HepG2 (cell line): ENCODE data around the gene EFNA3. TPM values are rescaled to one million over a fixed set of nuclear protein-coding genes. Genes with fewer than 3 reads are reported as not detected.

ENCODE experiments used
- ATF7-NPFF ChIP-seq: sonication (generic); formaldehyde crosslinking; IDR thresholded peaks from 2 replicates; pipeline ENCODE4 v1.8.1; 2023; ENCODE audit warnings: mild to moderate bottlenecking, low read depth, missing genetic modification reagents, moderate library complexity
- JDP2 ChIP-seq: sonication (generic); formaldehyde crosslinking; IDR thresholded peaks from 2 replicates; pipeline ENCODE4 v1.8.1; 2022; ENCODE audit warnings: missing genetic modification reagents, borderline replicate concordance
- POLR2AphosphoS5 ChIP-seq: IDR thresholded peaks from 2 replicates; pipeline ENCODE4 v1.6.1; 2012; ENCODE audit warnings: low read depth, low read length
- ZNF282 ChIP-seq: fragments of 450-650 bp; IDR thresholded peaks from 2 replicates; pipeline ENCODE4 v1.6.1; 2018; ENCODE audit not compliant: partially characterized antibody
- ZNF296 ChIP-seq: sonication (generic); formaldehyde crosslinking; conservative IDR thresholded peaks from 2 replicates; pipeline ENCODE4 v1.5.0; 2020; ENCODE audit warnings: mild to moderate bottlenecking, missing genetic modification reagents
- ZNF660 ChIP-seq: sonication (generic); formaldehyde crosslinking; IDR thresholded peaks from 2 replicates; pipeline ENCODE4 v1.5.1; 2020; ENCODE audit warnings: mild to moderate bottlenecking, low read depth, missing genetic modification reagents, borderline replicate concordance
- ZSCAN9 ChIP-seq: IDR thresholded peaks from 2 replicates; pipeline ENCODE4 v1.6.1; 2016; ENCODE audit warnings: borderline replicate concordance
- polyA plus RNA-seq, 8 experiments: library from polyadenylated mRNA; depleted of rRNA in 3 of 8; stranded (reverse) in 7 of 8; unstranded in 1 of 8; fragments of >200 nt; fragmentation: Illumina TruSeq in 4 of 8; extraction: Trizol in 4 of 8; gene quantifications; 2 replicates each; pipeline versions ENCODE4 v1.2.1 to v1.2.3, GENCODE V29; 2011 to 2016; ENCODE audit warnings: low read depth in 4 of 8, missing spikeins in 1 of 8, mixed read lengths in 1 of 8; ENCODE audit not compliant: insufficient read depth in 1 of 8
- total RNA-seq, 5 experiments: library from RNA; depleted of rRNA; stranded (reverse); fragments of >200 nt; fragmentation: Illumina TruSeq; extraction: Trizol; gene quantifications; 2 replicates each; pipeline ENCODE4 v1.2.3, GENCODE V29; 2016; ENCODE audit warnings: low read depth in 1 of 5
- TF ChIP-seq, protein P1 (sequence below): sonication (generic); IDR thresholded peaks from 2 replicates; pipeline ENCODE4 v1.6.1; 2016; ENCODE audit warnings: low read depth, borderline replicate concordance
- TF ChIP-seq, protein P2 (sequence below): sonication (generic); formaldehyde crosslinking; IDR thresholded peaks from 2 replicates; pipeline ENCODE4 v1.4.0; 2020; ENCODE audit warnings: missing genetic modification reagents, borderline replicate concordance
- TF ChIP-seq, protein P3 (sequence below): sonication (generic); formaldehyde crosslinking; IDR thresholded peaks from 2 replicates; pipeline ENCODE4 v1.8.1; 2022; ENCODE audit warnings: low read depth, mild to moderate bottlenecking, missing genetic modification reagents
- TF ChIP-seq, protein P4 (sequence below): sonication (generic); formaldehyde crosslinking; IDR thresholded peaks from 2 replicates; pipeline ENCODE4 v1.5.0; 2020; ENCODE audit warnings: missing genetic modification reagents
- TF ChIP-seq, protein P5 (sequence below): sonication (generic); formaldehyde crosslinking; IDR thresholded peaks from 2 replicates; pipeline ENCODE4 v1.8.0; 2022; ENCODE audit warnings: missing genetic modification reagents, low read depth, mild to moderate bottlenecking, borderline replicate concordance
- TF ChIP-seq, protein P6 (sequence below): sonication (generic); formaldehyde crosslinking; IDR thresholded peaks from 2 replicates; pipeline ENCODE4 v1.4.0; 2020; ENCODE audit warnings: missing genetic modification reagents
- TF ChIP-seq, protein P7 (sequence below): sonication (generic); formaldehyde crosslinking; IDR thresholded peaks from 2 replicates; pipeline ENCODE4 v1.4.0; 2020; ENCODE audit warnings: mild to moderate bottlenecking, missing genetic modification reagents

EFNA3 gene
- total and polyA plus RNA-seq, 2 of the 13 experiments (the other 11 are each of a cell fraction or from before 2014, with no cell fraction given) = 1.0 to 5.7 TPM

GRCh38 chr1:155127105-155127966 is 48.7 kb downstream of the EFNA3 start, which contains the start of gene EFNA1 (continued):
- TF ChIP-seq POLR2AphosphoS5 = peak; percentile 94
- TF ChIP-seq, protein P1, sequence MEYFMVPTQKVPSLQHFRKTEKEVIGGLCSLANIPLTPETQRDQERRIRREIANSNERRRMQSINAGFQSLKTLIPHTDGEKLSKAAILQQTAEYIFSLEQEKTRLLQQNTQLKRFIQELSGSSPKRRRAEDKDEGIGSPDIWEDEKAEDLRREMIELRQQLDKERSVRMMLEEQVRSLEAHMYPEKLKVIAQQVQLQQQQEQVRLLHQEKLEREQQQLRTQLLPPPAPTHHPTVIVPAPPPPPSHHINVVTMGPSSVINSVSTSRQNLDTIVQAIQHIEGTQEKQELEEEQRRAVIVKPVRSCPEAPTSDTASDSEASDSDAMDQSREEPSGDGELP = peak; percentile 68; the same call in 1 of the 2 replicates
- TF ChIP-seq, protein P2, sequence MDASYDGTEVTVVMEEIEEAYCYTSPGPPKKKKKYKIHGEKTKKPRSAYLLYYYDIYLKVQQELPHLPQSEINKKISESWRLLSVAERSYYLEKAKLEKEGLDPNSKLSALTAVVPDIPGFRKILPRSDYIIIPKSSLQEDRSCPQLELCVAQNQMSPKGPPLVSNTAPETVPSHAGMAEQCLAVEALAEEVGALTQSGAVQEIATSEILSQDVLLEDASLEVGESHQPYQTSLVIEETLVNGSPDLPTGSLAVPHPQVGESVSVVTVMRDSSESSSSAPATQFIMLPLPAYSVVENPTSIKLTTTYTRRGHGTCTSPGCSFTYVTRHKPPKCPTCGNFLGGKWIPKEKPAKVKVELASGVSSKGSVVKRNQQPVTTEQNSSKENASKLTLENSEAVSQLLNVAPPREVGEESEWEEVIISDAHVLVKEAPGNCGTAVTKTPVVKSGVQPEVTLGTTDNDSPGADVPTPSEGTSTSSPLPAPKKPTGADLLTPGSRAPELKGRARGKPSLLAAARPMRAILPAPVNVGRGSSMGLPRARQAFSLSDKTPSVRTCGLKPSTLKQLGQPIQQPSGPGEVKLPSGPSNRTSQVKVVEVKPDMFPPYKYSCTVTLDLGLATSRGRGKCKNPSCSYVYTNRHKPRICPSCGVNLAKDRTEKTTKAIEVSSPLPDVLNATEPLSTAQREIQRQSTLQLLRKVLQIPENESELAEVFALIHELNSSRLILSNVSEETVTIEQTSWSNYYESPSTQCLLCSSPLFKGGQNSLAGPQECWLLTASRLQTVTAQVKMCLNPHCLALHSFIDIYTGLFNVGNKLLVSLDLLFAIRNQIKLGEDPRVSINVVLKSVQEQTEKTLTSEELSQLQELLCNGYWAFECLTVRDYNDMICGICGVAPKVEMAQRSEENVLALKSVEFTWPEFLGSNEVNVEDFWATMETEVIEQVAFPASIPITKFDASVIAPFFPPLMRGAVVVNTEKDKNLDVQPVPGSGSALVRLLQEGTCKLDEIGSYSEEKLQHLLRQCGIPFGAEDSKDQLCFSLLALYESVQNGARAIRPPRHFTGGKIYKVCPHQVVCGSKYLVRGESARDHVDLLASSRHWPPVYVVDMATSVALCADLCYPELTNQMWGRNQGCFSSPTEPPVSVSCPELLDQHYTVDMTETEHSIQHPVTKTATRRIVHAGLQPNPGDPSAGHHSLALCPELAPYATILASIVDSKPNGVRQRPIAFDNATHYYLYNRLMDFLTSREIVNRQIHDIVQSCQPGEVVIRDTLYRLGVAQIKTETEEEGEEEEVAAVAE (CRISPR knock-in tag) = peak; percentile 88; the same call in 1 of the 2 replicates
- TF ChIP-seq, protein P3, sequence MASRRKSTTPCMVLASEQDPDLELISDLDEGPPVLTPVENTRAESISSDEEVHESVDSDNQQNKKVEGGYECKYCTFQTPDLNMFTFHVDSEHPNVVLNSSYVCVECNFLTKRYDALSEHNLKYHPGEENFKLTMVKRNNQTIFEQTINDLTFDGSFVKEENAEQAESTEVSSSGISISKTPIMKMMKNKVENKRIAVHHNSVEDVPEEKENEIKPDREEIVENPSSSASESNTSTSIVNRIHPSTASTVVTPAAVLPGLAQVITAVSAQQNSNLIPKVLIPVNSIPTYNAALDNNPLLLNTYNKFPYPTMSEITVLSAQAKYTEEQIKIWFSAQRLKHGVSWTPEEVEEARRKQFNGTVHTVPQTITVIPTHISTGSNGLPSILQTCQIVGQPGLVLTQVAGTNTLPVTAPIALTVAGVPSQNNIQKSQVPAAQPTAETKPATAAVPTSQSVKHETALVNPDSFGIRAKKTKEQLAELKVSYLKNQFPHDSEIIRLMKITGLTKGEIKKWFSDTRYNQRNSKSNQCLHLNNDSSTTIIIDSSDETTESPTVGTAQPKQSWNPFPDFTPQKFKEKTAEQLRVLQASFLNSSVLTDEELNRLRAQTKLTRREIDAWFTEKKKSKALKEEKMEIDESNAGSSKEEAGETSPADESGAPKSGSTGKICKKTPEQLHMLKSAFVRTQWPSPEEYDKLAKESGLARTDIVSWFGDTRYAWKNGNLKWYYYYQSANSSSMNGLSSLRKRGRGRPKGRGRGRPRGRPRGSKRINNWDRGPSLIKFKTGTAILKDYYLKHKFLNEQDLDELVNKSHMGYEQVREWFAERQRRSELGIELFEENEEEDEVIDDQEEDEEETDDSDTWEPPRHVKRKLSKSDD (CRISPR knock-in tag) = 0 out of 2 replicates have a peak, but pooled peaks have one; percentile 78
- no peak for TF ChIP-seq ZNF660 (CRISPR knock-in tag)
- TF ChIP-seq, protein P4, sequence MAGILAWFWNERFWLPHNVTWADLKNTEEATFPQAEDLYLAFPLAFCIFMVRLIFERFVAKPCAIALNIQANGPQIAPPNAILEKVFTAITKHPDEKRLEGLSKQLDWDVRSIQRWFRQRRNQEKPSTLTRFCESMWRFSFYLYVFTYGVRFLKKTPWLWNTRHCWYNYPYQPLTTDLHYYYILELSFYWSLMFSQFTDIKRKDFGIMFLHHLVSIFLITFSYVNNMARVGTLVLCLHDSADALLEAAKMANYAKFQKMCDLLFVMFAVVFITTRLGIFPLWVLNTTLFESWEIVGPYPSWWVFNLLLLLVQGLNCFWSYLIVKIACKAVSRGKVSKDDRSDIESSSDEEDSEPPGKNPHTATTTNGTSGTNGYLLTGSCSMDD = no peak
- TF ChIP-seq, protein P5, sequence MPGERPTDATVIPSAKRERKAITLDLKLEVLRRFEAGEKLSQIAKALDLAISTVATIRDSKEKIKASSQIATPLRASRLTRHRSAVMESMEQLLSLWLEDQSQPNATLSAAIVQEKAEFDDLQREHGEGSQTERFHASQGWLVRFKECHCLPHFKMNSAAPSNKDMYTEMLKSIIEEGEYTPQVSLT = no peak; the same call in 1 of the 2 replicates
- 0 out of 2 replicates have a peak, but pooled peaks have one; percentile 40 for TF ChIP-seq ATF7-NPFF (CRISPR knock-in tag)
- TF ChIP-seq ZSCAN9 = peak; percentile 57
- TF ChIP-seq, protein P6, sequence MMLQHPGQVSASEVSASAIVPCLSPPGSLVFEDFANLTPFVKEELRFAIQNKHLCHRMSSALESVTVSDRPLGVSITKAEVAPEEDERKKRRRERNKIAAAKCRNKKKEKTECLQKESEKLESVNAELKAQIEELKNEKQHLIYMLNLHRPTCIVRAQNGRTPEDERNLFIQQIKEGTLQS (CRISPR knock-in tag) = peak; percentile 92
- TF ChIP-seq ZNF296 (CRISPR knock-in tag) = peak; percentile 48; the same call in 1 of the 2 replicates
- TF ChIP-seq, protein P7, sequence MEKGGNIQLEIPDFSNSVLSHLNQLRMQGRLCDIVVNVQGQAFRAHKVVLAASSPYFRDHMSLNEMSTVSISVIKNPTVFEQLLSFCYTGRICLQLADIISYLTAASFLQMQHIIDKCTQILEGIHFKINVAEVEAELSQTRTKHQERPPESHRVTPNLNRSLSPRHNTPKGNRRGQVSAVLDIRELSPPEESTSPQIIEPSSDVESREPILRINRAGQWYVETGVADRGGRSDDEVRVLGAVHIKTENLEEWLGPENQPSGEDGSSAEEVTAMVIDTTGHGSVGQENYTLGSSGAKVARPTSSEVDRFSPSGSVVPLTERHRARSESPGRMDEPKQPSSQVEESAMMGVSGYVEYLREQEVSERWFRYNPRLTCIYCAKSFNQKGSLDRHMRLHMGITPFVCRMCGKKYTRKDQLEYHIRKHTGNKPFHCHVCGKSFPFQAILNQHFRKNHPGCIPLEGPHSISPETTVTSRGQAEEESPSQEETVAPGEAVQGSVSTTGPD (CRISPR knock-in tag) = no peak
- no peak for TF ChIP-seq ZNF282
- peak; percentile 89; the same call in 1 of the 2 replicates for TF ChIP-seq JDP2 (CRISPR knock-in tag)
